DND-41 (cell line): ENCODE measurements around the gene TMEM19.
"Not testable (repeated sequence)": the region's sequence is repeated elsewhere in the genome, so short reads cannot be mapped to it uniquely, and the experiment has no call there.

Experiments used
- ATAC-seq: fragments of 200-7000 bp; cut with Tn5 transposase; 3 replicates; pipeline ENCODE4 v1.9.1; 2021; ENCODE audit warnings: low read depth; ENCODE audit not compliant: insufficient read depth
- DNase-seq: peaks from one replicate; pipeline ENCODE4 v3.0.0-alpha.2; 2020
- H2AFZ ChIP-seq: 2 replicates; pipeline ENCODE4 v1.6.0; 2012; ENCODE audit warnings: low read depth, low read length
- H3K27ac ChIP-seq: 2 replicates; pipeline ENCODE4 v1.5.1; 2012; ENCODE audit warnings: low read length, inconsistent platforms
- H3K27me3 ChIP-seq: fragments of 200-600 bp; sonication (generic); 2 replicates; pipeline ENCODE4 v1.6.0; 2012; ENCODE audit warnings: low read length, mild to moderate bottlenecking, inconsistent platforms; ENCODE audit not compliant: insufficient read depth, poor library complexity
- H3K36me3 ChIP-seq: 2 replicates; pipeline ENCODE4 v1.5.1; 2012; ENCODE audit warnings: low read length, inconsistent platforms; ENCODE audit not compliant: insufficient read depth
- H3K4me1 ChIP-seq: 2 replicates; pipeline ENCODE4 v1.5.1; 2012; ENCODE audit warnings: mild to moderate bottlenecking, low read length; ENCODE audit not compliant: insufficient read depth
- H3K4me2 ChIP-seq: 2 replicates; pipeline ENCODE4 v1.6.0; 2012; ENCODE audit warnings: mild to moderate bottlenecking, moderate library complexity, low read length, inconsistent platforms; ENCODE audit not compliant: insufficient read depth
- H3K4me3 ChIP-seq, 2 experiments: fragments of 200-600 bp in 1 of 2; shearing (Covaris generic) in 1 of 2; 2 replicates each; pipeline ENCODE4 v1.5.1; 2012 to 2016; ENCODE audit warnings: inconsistent platforms in 2 of 2, low read length in 2 of 2, mild to moderate bottlenecking in 2 of 2, low read depth in 1 of 2, moderate library complexity in 1 of 2
- H3K79me2 ChIP-seq: 2 replicates; pipeline ENCODE4 v1.6.0; 2012; ENCODE audit warnings: low read length, inconsistent platforms; ENCODE audit not compliant: insufficient read depth
- H3K9ac ChIP-seq: 2 replicates; pipeline ENCODE4 v1.6.0; 2012; ENCODE audit warnings: low read depth, mild to moderate bottlenecking, inconsistent platforms, low read length, moderate library complexity
- H3K9me3 ChIP-seq: 2 replicates; pipeline ENCODE4 v1.5.1; 2012; ENCODE audit warnings: low read length, moderate library complexity, mild to moderate bottlenecking, inconsistent platforms; ENCODE audit not compliant: insufficient read depth, severe bottlenecking
- H4K20me1 ChIP-seq: 2 replicates; pipeline ENCODE4 v1.6.0; 2012; ENCODE audit warnings: low read length; ENCODE audit not compliant: insufficient read depth
- EZH2 ChIP-seq: IDR thresholded peaks from 3 replicates; pipeline ENCODE4 v1.6.1; 2012; ENCODE audit warnings: borderline replicate concordance, low read depth, mild to moderate bottlenecking, moderate library complexity, low read length, inconsistent platforms; ENCODE audit not compliant: severe bottlenecking
- TF ChIP-seq, protein P1 (sequence below): IDR thresholded peaks from 2 replicates; pipeline ENCODE4 v1.5.1; 2012; ENCODE audit warnings: borderline replicate concordance, low read length, moderate library complexity, mild to moderate bottlenecking; ENCODE audit not compliant: poor library complexity, severe bottlenecking; ENCODE audit errors: extremely low read depth

Gene TMEM19

DNA sequence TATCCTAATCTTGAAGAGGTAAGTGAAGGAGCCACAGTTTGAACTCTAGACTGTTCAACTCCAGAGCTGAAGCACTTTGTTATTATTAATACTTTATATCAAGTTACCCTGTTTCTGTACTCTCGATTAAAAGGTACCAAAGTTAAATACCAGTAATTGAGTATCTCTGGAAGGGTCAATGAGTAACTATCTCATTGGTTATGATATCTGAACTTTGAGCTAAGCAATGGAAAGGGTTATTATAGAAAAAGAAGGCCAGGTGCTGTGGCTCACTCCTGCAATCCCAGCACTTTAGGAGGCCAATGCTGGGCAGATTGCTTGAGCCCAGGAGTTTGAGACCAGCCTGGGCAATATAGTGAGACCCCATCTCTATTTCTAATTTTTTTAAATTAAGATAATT lies 9.9 kb downstream of the TMEM19 start:
- no peak for DNase-seq
- H4K20me1 ChIP-seq, result no peaks in the 10 kb centered on the region
- H3K4me2 ChIP-seq, result no peak overlapping the region
- no peaks in the 10 kb centered on the region for H3K27me3 ChIP-seq
- no peaks in the 10 kb centered on the region for H3K9me3 ChIP-seq
- no peak overlapping the region for H3K9ac ChIP-seq
- H2AFZ ChIP-seq, result no peak overlapping the region
- peaks cover 54% of the 10 kb centered on the region for H3K36me3 ChIP-seq
- no peak overlapping the region for H3K27ac ChIP-seq
- H3K4me3 ChIP-seq, result no peak overlapping the region
- no peaks in the 10 kb centered on the region; the same call in 1 of the 2 replicates for H3K4me1 ChIP-seq
- H3K79me2 ChIP-seq, result 0 out of 2 replicates have a peak, but pooled peaks cover 4% of the 10 kb centered on the region
- ATAC-seq, result no peak
- TF ChIP-seq EZH2, result no peak
- TF ChIP-seq, protein P1, sequence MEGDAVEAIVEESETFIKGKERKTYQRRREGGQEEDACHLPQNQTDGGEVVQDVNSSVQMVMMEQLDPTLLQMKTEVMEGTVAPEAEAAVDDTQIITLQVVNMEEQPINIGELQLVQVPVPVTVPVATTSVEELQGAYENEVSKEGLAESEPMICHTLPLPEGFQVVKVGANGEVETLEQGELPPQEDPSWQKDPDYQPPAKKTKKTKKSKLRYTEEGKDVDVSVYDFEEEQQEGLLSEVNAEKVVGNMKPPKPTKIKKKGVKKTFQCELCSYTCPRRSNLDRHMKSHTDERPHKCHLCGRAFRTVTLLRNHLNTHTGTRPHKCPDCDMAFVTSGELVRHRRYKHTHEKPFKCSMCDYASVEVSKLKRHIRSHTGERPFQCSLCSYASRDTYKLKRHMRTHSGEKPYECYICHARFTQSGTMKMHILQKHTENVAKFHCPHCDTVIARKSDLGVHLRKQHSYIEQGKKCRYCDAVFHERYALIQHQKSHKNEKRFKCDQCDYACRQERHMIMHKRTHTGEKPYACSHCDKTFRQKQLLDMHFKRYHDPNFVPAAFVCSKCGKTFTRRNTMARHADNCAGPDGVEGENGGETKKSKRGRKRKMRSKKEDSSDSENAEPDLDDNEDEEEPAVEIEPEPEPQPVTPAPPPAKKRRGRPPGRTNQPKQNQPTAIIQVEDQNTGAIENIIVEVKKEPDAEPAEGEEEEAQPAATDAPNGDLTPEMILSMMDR, result no peak

GRCh38 chr12:71702181-71702580 lies 16.3 kb downstream of the TMEM19 start:
- H3K27ac ChIP-seq, H3K4me1 ChIP-seq, H2AFZ ChIP-seq, H3K9ac ChIP-seq, H3K4me2 ChIP-seq, H4K20me1 ChIP-seq, ATAC-seq, H3K4me3 ChIP-seq, H3K9me3 ChIP-seq, DNase-seq, H3K79me2 ChIP-seq, H3K27me3 ChIP-seq: not testable (repeated sequence)
- peaks cover 62% of the 10 kb centered on the region for H3K36me3 ChIP-seq

DNA sequence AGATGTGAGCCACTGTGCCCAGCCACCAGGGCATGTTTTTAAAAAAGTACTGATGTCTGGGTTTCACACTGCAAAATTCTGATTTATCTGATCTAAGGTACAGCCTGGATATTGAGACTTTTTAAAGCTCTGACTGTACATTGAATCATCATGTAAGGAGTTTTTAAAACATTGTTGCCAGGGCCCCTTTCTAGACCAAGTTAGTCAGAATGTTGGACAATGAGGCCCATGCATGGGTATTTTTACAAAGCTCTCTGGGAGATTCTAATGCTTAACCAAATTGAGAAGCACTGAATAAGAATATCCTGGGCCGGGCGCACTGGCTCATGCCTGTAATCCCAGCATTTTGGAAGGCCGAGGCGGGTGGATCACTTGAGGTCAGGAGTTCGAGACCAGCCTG lies 16.7 kb downstream of the TMEM19 start:
- no peak for ATAC-seq
- no peak for DNase-seq

DNA sequence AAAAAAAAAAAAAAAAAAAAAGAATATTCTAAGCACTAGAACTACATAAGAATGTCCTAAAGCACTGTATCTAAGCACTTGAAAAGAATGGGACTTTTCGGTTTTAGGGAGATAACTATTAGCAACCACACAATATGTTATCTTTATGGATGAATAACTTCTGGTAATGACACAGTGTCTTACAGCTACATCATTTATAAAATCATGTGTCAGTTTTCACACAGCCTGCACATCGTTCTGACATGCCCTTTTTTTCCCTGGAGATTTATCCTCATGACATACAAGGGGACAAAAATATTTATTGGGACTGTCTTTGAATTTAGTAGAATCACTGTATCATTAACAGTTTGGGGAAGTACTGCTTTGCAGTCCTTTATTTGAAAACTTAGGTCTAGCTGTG lies 17.3 kb downstream of the TMEM19 start:
- TF ChIP-seq, protein P1, result no peak
- no peak for TF ChIP-seq EZH2
- Histone ChIP-seq H2AFZ (no peak overlapping the region), H3K36me3 (peaks cover 52% of the 10 kb centered on the region), H3K4me2 (no peak overlapping the region), H3K27me3 (no peaks in the 10 kb centered on the region), H3K4me1 (no peaks in the 10 kb centered on the region), H3K4me3 (no peak overlapping the region), H3K9ac (no peak overlapping the region), H4K20me1 (no peaks in the 10 kb centered on the region), H3K79me2 (no peaks in the 10 kb centered on the region), H3K9me3 (no peaks in the 10 kb centered on the region), H3K27ac (no peak overlapping the region)
- no peak for ATAC-seq
- no peak for DNase-seq

More for the DNA sequence above, 16.7 kb downstream of the TMEM19 start:
- Histone ChIP-seq H3K36me3 (peaks cover 58% of the 10 kb centered on the region), H3K79me2 (no peaks in the 10 kb centered on the region), H3K27me3 (no peaks in the 10 kb centered on the region), H3K4me2 (no peak overlapping the region), H2AFZ (no peak overlapping the region), H3K4me3 (no peak overlapping the region), H3K27ac (no peak overlapping the region), H3K9ac (no peak overlapping the region), H3K9me3 (no peaks in the 10 kb centered on the region), H4K20me1 (no peaks in the 10 kb centered on the region), H3K4me1 (no peaks in the 10 kb centered on the region)
- TF ChIP-seq, protein P1, result no peak
- TF ChIP-seq EZH2, result no peak
